ENCODE data around the gene ZNF423. TPM values are rescaled to one million over a fixed set of nuclear protein-coding genes. Genes with fewer than 3 reads are reported as not detected.
"Not testable (repeated sequence)": the region's sequence is repeated elsewhere in the genome, so short reads cannot be mapped to it uniquely, and the experiment has no call there.

Gene ZNF423
- 0.04 and 0.97 TPM in 2 replicates for total RNA-seq (2014; rRNA removed; shearing (Covaris generic))

DNA sequence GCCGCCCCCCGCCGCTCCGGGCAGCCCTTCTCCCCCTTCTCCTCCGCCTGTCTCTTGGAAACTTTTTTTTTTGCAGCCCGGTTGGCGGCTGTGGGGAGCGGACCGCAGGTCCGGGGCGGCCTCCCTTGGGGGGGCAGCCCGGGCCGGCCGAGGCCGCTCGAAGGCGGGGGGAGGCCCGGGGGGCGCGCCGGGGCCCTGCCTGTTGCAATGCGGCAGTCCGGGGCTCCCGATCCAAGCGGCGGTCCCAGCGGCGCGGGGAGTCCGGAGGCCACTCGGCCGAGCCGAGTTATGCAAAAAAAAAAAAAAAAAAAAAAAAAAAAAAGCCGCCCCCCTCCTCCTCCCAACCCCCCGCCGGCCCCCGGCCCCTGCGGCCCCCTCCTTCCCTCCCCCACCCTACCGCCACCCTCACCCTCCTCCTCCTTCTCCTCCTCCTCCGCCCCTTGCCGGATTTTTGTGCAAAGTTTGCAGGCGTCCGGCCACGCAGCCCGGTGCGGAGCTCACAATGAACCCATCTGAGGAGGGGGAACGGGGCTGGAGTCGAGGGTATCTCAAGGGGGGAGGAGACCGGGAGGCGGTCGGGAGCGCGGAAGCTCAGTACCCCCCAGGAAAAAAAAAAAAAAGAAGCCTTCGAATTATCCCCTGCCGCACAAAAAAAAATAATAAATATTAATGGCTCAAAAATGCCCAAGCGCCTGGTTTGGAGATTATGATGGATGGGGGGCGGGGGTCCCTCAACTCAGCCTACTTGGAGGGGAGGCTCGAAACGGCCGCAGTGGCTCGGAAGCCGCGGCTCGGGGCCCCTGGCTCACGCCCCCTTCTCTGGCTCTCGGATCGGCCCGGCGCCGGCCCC is at the start of gene ZNF423:
TSS of gene ZNF423 (minus strand) at position 291 of the 850 bp plus-strand sequence. CDS start 338 bp downstream, outside the sequence.
- no peak for DNase-seq (ENCODE audit: low spot score)

GRCh38 chr16:49904348-49905062 is 48.6 kb upstream of the ZNF423 start:
- DNase-seq (ENCODE audit: low spot score) = no peak

DNA sequence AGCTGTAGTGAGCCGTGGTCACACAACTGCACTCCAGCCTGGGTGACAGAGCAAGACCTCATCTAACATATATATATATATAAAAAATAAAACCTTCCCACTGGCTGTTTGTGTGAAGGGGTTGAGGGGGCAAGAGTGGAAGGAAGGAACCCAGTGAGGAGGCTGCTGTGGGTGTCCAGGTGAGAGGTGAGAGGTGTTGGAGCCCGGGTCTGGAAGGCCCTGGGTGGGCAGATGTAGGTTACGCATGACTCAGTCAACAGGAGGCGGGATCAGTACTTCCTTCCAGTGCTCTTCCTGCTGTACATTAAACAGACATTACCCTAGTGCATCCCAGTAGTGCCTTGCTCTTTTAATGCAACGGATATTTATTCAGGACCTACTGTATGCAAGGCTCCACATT is 47.0 kb upstream of the ZNF423 start:
- DNase-seq (ENCODE audit: low spot score) = no peak

DNA sequence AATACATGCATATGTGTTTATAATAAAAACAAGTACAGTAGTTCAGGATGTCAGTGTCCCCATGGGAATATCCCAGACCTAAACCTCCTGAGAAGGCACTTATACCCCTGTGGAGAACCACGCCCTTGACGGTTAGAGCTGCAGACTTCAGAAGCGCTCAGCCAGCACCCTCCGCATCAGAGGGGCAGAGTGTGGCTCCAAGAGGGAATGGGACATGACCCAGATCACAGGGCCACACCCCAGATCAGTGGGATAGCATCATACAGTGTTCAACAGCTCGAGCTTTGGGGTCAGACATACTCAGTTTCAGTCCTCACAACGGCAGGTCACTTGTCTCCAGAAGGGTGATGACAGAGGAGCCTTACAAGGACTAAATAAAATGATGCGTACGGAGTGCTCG is 45.8 kb upstream of the ZNF423 start:
- DNase-seq (ENCODE audit: low spot score) = no peak

DNA sequence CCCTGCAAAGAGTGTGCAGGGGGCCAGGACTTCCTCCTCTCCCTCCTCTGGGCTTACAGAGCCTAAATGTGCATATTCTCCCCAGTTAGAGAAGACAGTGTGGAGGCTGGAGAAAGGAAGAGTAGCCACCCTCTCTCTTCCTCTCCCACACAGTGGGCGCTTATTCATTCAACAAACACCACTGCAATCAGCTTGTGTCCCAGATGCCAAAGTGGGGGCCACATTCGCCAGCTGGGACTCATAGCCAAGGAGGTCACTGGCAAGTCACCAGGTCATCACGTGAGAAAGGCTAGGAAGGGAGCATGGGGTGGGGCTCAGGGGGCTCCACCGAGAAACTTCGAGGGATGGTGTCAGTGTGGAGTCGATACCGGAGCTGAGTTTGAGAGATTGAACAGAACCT is 45.0 kb upstream of the ZNF423 start:
- DNase-seq (ENCODE audit: low spot score) = no peak

DNA sequence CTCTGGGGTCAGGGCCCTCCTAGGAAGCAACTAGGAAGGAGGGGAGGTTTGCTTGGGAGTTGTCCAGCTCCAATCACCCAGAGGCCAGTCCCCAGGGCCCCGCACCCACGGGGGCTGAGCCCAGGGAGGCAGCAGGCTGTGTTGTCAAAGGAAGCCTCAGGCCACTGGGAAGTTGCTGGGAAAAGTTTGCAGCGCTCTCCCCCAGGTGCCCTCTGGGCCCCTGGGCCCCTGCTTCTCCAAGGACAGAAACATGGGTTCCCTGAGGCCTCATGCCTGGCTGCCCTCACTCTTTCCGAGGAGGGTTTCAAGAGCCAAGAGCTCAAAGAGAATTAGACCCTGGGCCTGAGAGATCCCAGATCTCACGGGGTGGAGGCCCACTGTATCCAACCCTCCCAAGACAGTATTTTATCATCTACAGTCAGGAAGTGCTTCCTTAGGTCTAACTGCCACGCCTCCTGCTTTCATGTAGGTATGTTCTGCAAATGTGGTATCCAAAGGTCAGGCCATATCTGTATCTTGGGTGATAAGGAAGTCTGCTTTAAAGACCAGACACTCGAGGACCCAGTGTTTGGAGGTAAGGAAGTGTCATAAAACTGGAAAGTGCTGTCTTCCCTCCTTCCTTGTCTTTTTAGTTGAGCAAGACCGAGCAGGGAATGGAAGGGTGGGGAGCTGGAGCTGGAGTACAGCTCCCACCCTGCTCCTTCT is 44.2 kb upstream of the ZNF423 start:
- DNase-seq (ENCODE audit: low spot score) = no peak

DNA sequence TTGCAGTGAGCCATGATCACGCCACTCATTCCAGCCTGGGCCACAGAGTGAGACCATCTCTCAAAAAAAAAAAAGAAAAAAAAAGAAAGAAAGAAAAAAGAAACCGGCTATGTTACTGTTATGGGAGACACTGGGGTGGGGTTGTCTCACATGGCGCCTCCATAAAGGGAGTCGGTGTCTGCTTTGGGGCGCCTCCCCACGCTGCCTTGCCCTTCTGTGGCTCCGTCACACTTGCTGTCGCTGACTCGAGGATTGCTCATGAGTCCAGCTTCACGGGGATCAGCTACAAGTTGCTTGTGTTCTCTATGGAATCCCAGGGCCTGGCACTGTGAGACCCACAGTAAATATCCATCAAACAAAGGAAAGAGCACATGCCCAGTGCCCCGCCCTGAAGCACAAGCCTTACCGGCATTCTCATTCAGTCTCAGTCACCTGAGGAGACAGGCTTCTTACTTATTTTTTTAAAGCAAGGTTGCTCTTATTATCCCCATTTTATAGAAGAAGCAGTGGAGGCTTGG is 40.6 kb upstream of the ZNF423 start:
- no peak for DNase-seq (ENCODE audit: low spot score)

- no peak for DNase-seq (ENCODE audit: low spot score)
These were observed 35.0 kb upstream of the ZNF423 start for GRCh38 chr16:49890876-49891275.

- DNase-seq (ENCODE audit: low spot score) = no peak
These were observed 33.9 kb upstream of the ZNF423 start for GRCh38 chr16:49889725-49890397.

- no peak for DNase-seq (ENCODE audit: low spot score)
These were observed 30.7 kb upstream of the ZNF423 start for GRCh38 chr16:49886554-49887094.

DNA sequence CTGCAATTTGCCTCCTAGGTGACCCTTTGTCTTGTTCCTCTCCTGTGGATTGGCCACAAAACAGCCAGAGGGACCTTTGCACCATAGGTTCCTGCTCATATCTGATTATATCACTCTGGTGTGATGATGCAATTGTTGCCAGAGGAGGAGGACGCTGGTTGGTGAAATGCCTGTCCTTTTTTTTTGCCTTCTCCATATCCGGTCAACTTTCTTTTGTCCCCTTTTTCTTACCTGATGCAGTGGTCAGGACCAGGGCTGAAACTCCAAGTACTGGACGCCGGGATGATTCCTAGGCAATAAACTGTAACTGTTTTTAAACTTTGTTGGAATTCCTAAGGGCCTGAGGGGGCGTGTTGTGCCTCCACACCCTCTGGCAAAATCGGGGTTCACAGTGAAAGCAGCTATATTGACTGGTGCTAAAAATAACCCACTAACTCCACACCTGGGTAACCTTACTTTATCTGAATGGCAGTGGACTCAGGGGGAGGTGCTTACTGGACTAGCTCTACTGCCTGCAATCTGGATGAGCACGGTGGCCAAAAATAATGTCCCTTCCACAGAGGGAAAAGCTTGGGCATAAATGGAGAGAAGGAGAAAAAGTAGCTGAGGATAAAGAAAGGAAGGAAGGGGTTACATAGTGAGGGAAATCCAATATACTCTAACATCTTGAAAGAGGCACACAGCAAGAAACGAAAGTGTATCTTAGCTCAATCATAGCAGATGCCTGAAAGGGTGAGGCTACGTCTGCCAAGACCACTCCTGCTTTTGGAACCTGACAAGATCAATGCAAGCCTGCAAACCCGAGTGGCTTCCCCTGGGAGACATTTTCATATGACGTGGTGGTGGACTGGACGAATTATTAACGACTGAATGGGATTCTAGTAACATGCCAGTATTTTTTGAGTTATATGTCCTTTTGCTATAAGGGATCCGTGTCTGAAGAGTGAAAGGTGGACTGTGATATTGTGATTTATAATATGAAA is 28.4 kb upstream of the ZNF423 start:
- DNase-seq (ENCODE audit: low spot score) = peak; percentile 33

- no peak for DNase-seq (ENCODE audit: low spot score)
These were observed 27.4 kb upstream of the ZNF423 start for GRCh38 chr16:49883076-49884014.

- no peak for DNase-seq (ENCODE audit: low spot score)
These were observed 26.0 kb upstream of the ZNF423 start for GRCh38 chr16:49881890-49882289.

- DNase-seq (ENCODE audit: low spot score) = not testable (repeated sequence)
These were observed 22.6 kb upstream of the ZNF423 start for GRCh38 chr16:49878540-49878939.

DNA sequence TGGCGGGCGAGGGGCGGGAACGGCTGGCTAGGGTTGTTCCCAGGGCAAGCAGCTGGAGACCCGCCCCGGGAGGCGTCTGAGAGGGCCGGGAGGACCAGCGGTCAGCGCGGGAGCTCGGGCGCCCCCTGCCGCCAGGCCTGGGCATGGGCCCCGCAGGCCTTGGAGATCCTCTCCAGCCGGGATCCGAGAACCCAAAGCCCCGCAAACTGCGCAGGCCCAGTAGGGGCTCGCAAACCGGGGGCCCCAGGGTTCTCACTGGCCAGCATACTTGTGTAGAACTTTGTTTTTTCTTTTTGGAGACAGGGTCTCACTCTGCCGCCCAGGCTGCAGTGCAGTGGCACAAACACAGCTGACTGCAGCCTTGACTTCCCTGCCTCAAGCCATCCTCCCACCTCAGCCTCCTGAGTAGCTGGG is 20.8 kb upstream of the ZNF423 start:
- no peak for DNase-seq (ENCODE audit: low spot score)

DNA sequence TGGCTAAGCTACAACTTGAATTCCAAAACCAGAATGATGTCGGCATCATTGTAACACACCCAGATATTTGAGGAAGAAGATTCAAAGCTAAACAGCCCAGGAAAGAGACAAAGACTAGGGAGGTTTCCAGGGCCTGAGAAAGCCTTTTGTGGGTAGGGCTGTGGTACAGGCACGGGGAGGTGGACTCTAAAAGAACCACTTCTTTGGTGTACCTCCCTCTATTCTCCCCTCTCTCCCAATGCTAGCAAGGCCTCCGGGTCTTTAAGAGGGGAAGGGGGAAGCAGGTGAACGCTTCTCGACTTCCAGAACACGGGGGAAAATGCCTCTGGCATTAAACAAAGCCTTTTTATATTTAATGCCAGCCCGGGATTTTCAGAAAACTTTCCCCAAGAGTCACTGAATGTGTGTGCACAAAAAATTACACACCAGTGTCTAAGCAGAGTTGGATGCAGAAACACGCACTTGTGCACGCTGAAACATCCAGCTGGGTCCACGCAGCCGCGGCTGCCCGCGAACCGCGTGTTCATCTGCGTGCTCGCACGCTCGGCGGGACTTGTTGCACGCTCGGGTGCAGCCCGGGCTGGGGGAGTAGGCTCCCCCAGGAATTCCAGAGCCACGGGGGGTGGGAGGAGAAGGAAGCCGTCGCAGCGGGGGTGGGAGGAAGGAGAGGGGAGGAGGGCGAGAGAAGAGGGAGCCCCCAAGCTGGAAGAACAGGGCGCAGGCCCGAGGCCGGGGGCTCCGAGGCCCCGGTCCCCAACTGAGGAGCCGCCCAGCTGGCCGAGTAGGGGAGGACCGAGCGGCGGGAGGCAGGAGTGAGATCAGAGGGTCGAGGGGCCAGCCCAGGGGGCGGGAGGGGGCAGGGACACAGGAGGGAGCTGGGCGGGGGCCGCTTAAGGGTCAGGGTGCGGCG is 20.1 kb upstream of the ZNF423 start:
- DNase-seq (ENCODE audit: low spot score) = no peak

DNA sequence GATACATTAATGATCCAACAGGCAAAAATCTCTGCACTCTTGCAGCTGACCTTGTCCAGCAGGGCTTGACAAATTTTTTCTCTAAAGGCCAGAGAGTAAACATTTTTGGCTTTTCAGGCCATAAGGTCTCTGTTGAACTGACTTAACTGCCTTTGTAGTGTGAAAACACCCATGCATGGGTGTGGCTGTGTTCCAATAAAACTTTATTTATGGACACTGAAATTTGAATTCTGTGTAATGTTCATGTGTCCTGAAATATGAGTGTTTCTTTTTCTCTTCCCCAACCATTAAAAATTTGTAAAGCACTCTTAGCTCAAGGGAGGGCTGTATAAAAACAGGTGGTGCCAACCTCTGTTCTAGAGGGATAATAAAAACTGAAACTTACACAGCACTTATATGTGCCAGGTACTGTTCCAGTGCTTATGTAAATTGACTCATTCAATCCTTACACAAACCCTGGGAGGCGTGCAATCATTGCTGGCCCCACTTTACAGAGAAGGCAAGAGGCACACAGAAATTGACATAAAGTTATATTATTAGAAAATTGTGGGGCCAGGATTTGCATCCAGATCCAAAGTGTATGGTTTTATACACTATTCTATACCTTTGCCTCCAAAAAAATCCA is 18.8 kb upstream of the ZNF423 start:
- DNase-seq (ENCODE audit: low spot score) = no peak
